Measurements from ENCODE around the gene AHNAK.

- TF ChIP-seq CTCF (IDR thresholded peaks at IDR 0.05; ENCODE audit: low read depth, low read length, missing input control) = no peak
- TF ChIP-seq HNF4A (conservative IDR thresholded peaks at IDR 0.05) = no peak
- no peak for TF ChIP-seq YY1 (IDR thresholded peaks at IDR 0.05)
- TF ChIP-seq REST (IDR thresholded peaks at IDR 0.05) = no peak
- no peak for TF ChIP-seq FOXA1 (IDR thresholded peaks at IDR 0.05)
- TF ChIP-seq EGR1 (IDR thresholded peaks at IDR 0.05; ENCODE audit: low read depth in 2 of 2) = no peak
- no peak for TF ChIP-seq NR2F2 (IDR thresholded peaks at IDR 0.05)
- TF ChIP-seq MAX (IDR thresholded peaks at IDR 0.05) = no peak
- TF ChIP-seq GABPA (IDR thresholded peaks at IDR 0.05 in 1 of 2, conservative IDR thresholded peaks at IDR 0.05 in 1 of 2) = no peak
- no peak for TF ChIP-seq ATF3 (IDR thresholded peaks at IDR 0.05)
- no peak for TF ChIP-seq JUND (IDR thresholded peaks at IDR 0.05)
- no peak for TF ChIP-seq TAF1 (conservative IDR thresholded peaks at IDR 0.05)
- TF ChIP-seq RAD21 (IDR thresholded peaks at IDR 0.05) = no peak
These were observed 8.0 kb downstream of the AHNAK start for GRCh38 chr11:62538470-62539237.
